ENCODE results near the gene CENPP.

Gene CENPP

GRCh38 chr9:92644278-92644677 is 318.5 kb downstream of the CENPP start:
- DNase-seq, result no peak

GRCh38 chr9:92645041-92645440 is 319.3 kb downstream of the CENPP start:
- no peak for DNase-seq

GRCh38 chr9:92647671-92648473 is 322.1 kb downstream of the CENPP start:
- no peak for DNase-seq

- no peak for DNase-seq
Observed at GRCh38 chr9:92648474-92648971, 322.8 kb downstream of the CENPP start.

GRCh38 chr9:92649007-92649406 is 323.3 kb downstream of the CENPP start:
- no peak for DNase-seq

- DNase-seq, result no peak
Observed at GRCh38 chr9:92650296-92650695, 324.5 kb downstream of the CENPP start.

GRCh38 chr9:92650839-92651621 is 325.3 kb downstream of the CENPP start:
- DNase-seq, result no peak

- DNase-seq, result no peak
Observed at GRCh38 chr9:92652461-92652860, 326.7 kb downstream of the CENPP start.

- DNase-seq, result no peak
Observed at GRCh38 chr9:92654481-92655301, 328.9 kb downstream of the CENPP start.

GRCh38 chr9:92655366-92655765 is 329.6 kb downstream of the CENPP start:
- no peak for DNase-seq

GRCh38 chr9:92655896-92656536 is 330.3 kb downstream of the CENPP start:
- no peak for DNase-seq

GRCh38 chr9:92656537-92656925 is 330.8 kb downstream of the CENPP start:
- no peak for DNase-seq

- no peak for DNase-seq
Observed at GRCh38 chr9:92657296-92658094, 331.7 kb downstream of the CENPP start.

- DNase-seq, result no peak
Observed at GRCh38 chr9:92658176-92658575, 332.4 kb downstream of the CENPP start.

- no peak for DNase-seq
Observed at GRCh38 chr9:92658611-92659010, 332.9 kb downstream of the CENPP start.

- DNase-seq, result no peak
Observed at GRCh38 chr9:92659601-92660000, 333.8 kb downstream of the CENPP start.

- DNase-seq, result no peak
Observed at GRCh38 chr9:92660266-92660665, 334.5 kb downstream of the CENPP start.

- no peak for DNase-seq
Observed at GRCh38 chr9:92661127-92661526, 335.4 kb downstream of the CENPP start.

- no peak for DNase-seq
Observed at GRCh38 chr9:92661743-92662142, 336.0 kb downstream of the CENPP start.

- no peak for DNase-seq
Observed at GRCh38 chr9:92663126-92663525, 337.4 kb downstream of the CENPP start.

- no peak for DNase-seq
Observed at GRCh38 chr9:92663951-92664350, 338.2 kb downstream of the CENPP start.

Measured in NK-92 treated with Interleukin-12 subunit alpha and Interleukin-12 subunit beta, amount 100 ng/mL, for 24 hours (cell line).